Fibroblast of gingiva (primary cell): ENCODE results near the gene RMI2.
A peak's percentile ranks its signal among the peaks of the same experiment; 100 is the strongest.
"Not testable (repeated sequence)": the region's sequence is repeated elsewhere in the genome, so short reads cannot be mapped to it uniquely, and the experiment has no call there.

ENCODE experiments used
- DNase-seq: peaks from one replicate; pipeline ENCODE4 v3.0.0-alpha.2; 2011; ENCODE audit warnings: low read depth

RMI2 gene

GRCh38 chr16:11354733-11355574, 9.7 kb downstream of the RMI2 start:
- DNase-seq = peak; percentile 82

GRCh38 chr16:11355862-11356261, 10.6 kb downstream of the RMI2 start:
- no peak for DNase-seq

- DNase-seq = peak; percentile 60
Measured at GRCh38 chr16:11356573-11357331, 11.5 kb downstream of the RMI2 start.

- no peak for DNase-seq
Measured at GRCh38 chr16:11358531-11358930, 13.3 kb downstream of the RMI2 start.

- peak; percentile 77 for DNase-seq
Measured at GRCh38 chr16:11359370-11359769, 14.1 kb downstream of the RMI2 start.

- DNase-seq = peak; percentile 86
Measured at GRCh38 chr16:11360641-11361373, 15.5 kb downstream of the RMI2 start.

- peak; percentile 14 for DNase-seq
Measured at GRCh38 chr16:11361701-11362451, 16.6 kb downstream of the RMI2 start.

- DNase-seq = no peak
Measured at GRCh38 chr16:11363927-11364258, 18.6 kb downstream of the RMI2 start.

GRCh38 chr16:11367483-11367906, 22.2 kb downstream of the RMI2 start:
- DNase-seq = no peak

- DNase-seq = peak; percentile 42
Measured at GRCh38 chr16:11370084-11370931, 25.0 kb downstream of the RMI2 start.

- DNase-seq = not testable (repeated sequence)
Measured at GRCh38 chr16:11370932-11371279, 25.6 kb downstream of the RMI2 start.

- DNase-seq = no peak
Measured at GRCh38 chr16:11372073-11372828, 27.0 kb downstream of the RMI2 start.

GRCh38 chr16:11372829-11373306, 27.6 kb downstream of the RMI2 start:
- no peak for DNase-seq

GRCh38 chr16:11374255-11374654, 29.0 kb downstream of the RMI2 start:
- peak; percentile 58 for DNase-seq

GRCh38 chr16:11377154-11377553, 31.9 kb downstream of the RMI2 start:
- DNase-seq = peak; percentile 53

- DNase-seq = not testable (repeated sequence)
Measured at GRCh38 chr16:11378951-11379350, 33.7 kb downstream of the RMI2 start.

- peak; percentile 11 for DNase-seq
Measured at GRCh38 chr16:11379420-11379819, 34.2 kb downstream of the RMI2 start.

- DNase-seq = no peak
Measured at GRCh38 chr16:11380836-11381235, 35.6 kb downstream of the RMI2 start.

GRCh38 chr16:11383481-11384183, 38.4 kb downstream of the RMI2 start:
- no peak for DNase-seq
